HG02970 (cell line): ENCODE measurements around the gene GNL3L.
"Not testable (repeated sequence)": the region's sequence is repeated elsewhere in the genome, so short reads cannot be mapped to it uniquely, and the experiment has no call there.

ENCODE experiments used
- ATAC-seq: cut with Tn5 transposase; IDR thresholded peaks from one replicate; pipeline ENCODE4 v1.9.1; 2021; ENCODE audit warnings: mild to moderate bottlenecking, moderate library complexity, moderate number of reproducible peaks; ENCODE audit not compliant: unreplicated experiment, low FRiP score

Gene GNL3L, protein sequence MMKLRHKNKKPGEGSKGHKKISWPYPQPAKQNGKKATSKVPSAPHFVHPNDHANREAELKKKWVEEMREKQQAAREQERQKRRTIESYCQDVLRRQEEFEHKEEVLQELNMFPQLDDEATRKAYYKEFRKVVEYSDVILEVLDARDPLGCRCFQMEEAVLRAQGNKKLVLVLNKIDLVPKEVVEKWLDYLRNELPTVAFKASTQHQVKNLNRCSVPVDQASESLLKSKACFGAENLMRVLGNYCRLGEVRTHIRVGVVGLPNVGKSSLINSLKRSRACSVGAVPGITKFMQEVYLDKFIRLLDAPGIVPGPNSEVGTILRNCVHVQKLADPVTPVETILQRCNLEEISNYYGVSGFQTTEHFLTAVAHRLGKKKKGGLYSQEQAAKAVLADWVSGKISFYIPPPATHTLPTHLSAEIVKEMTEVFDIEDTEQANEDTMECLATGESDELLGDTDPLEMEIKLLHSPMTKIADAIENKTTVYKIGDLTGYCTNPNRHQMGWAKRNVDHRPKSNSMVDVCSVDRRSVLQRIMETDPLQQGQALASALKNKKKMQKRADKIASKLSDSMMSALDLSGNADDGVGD

DNA sequence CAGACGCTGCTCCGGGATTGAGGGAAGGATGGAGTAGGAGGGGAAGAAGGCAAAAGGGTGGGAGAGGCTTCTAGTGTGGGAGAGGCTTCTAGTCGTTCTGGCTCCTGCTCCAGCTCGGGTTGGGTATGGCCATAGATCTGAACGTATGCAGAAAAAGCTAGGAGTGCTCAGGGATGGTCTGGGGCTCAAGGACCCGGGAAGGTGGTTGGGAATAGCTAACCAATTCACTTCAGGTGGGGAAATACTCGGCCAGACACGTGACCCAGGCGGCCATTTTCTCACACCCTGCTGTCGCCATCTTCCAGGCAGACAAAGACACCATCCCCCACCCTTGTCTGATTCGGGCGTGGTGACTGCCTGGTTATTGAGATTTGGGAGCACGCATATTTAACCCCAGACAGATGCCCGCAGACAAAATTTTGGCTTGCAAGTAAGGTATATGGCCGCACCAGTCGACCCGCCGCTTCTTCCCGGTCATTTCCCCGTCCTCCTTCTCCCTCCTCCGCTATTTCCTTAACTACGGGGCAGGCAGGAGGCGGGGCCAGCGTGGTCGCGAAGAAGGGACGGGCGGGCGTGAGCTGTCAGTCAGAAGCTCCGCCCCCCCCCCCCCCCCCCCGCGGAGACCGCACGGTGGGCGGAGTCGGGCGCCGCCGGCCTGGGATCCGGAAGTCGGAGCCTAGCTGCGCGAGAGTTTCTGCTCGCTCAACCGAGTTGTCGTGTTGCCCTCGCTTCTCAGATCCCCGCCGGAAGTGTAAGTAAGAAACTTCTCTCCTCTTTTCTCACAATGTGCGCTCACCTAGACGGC is at the start of gene GNL3L:
Gene GNL3L, plus strand, starts transcription at position 668 of the 805 bp plus-strand sequence. CDS start 2,348 bp downstream, outside the sequence.
- peak; percentile 80 for ATAC-seq

- ATAC-seq = no peak
Observed at GRCh38 chrX:54482839-54483593, 47.0 kb upstream of the GNL3L start.

- no peak for ATAC-seq
Observed at GRCh38 chrX:54483946-54484345, 46.1 kb upstream of the GNL3L start.

DNA sequence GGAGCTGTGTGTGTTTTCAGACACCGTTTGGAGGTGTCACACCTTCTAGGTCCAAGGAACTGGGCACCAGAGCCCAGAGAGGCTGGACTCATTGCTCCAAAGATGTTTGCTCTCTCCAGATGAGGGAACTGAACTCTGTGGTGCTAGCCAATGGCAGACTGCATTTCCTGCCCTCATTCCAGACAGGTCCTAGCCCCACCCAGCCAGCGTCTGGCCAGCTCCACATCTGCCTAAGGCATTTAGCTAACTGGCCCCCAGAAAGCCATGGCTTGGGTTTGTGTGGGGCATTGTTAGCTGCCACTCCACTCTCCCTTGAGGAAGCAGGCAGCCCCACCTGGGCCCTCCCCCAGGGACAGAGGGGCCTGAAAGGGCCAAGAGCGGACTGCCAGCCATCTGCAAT is 45.4 kb upstream of the GNL3L start:
- no peak for ATAC-seq

DNA sequence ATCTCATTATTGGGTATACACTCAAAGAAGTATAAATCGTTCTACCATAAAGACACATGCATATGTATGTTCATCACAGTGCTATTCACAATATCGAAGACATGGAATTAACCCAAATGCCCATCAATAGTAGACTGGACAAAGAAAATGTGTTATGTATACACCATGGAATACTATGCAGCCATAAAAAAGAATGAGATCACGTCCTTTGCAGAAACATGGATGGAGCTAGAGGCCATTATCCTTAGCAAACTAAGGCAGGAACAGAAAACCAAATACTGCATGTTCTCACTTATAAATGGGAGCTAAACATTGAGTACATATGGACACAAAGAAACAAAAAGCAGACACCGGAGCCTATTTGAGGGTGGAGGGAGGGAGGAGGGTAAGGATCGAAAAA is 40.2 kb upstream of the GNL3L start:
- not testable (repeated sequence) for ATAC-seq

DNA sequence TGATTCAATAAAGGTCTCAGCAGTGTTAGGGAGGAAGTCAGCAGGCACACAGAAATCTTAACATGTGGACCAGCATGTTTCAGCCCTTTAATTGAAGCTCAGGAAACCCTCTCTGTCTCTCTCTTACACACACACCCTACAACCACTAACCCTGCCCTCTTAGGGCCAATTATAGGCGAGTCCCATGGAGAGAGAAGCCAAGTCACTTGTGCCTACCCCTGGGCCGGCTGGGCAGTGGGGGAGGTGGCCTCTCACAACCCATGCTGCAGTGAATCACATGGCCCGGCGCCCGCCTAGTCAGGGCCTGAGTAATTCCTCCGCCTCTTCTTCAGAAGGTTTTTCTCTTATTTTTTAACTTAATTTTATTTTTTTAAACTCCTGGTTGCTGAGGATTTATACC is 37.7 kb upstream of the GNL3L start:
- no peak for ATAC-seq

- no peak for ATAC-seq
Observed at GRCh38 chrX:54494166-54494988, 35.6 kb upstream of the GNL3L start.

- no peak for ATAC-seq
Observed at GRCh38 chrX:54494989-54495813, 34.8 kb upstream of the GNL3L start.

- ATAC-seq = no peak
Observed at GRCh38 chrX:54495814-54496516, 34.1 kb upstream of the GNL3L start, which contains the start of gene FGD1. Gene FGD1, minus strand, starts transcription at chrX:54496234. Its CDS starts 802 bp downstream, at chrX:54495432.

DNA sequence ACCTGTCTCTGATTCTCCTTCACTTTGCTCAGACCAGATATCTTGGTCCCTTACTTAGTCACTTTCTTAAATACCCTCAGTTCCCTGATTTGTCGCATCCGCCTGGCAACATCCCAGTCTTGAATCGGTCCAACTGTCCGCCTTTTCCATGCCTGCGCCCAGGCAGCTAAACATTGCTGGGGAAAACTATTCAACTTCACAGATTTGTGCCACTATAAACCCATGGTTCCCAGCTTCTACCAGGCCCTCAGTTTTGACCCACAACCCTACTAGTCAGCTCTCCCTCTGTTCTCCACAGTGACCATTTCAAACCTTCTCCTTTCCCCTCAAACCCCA is 33.5 kb upstream of the GNL3L start:
- ATAC-seq = no peak

DNA sequence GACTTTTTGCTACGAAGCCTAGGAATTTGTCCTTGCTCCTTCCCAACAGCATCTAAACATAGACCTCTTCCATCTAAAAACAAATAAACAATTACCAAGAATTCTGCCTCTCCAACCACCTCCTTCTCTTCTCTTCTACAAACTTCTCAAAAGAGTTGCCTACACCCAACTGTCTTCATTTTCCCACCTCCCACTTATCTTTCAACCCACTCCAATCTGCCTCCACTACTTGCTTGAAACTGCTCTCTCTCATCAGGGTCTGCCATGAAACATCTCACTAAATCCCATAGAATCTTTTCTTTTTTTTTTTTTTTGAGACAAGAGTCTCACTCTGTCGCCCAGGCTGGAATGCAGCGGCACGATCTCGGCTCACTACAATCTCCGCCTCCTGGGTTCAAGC is 33.1 kb upstream of the GNL3L start:
- ATAC-seq = no peak

- ATAC-seq = no peak
Observed at GRCh38 chrX:54509400-54509799, 20.6 kb upstream of the GNL3L start.

- no peak for ATAC-seq
Observed at GRCh38 chrX:54529151-54529550, 868 bp upstream of the GNL3L start.

- ATAC-seq = peak; percentile 38
Observed at GRCh38 chrX:54530357-54530900, 410 bp downstream of the GNL3L start.

DNA sequence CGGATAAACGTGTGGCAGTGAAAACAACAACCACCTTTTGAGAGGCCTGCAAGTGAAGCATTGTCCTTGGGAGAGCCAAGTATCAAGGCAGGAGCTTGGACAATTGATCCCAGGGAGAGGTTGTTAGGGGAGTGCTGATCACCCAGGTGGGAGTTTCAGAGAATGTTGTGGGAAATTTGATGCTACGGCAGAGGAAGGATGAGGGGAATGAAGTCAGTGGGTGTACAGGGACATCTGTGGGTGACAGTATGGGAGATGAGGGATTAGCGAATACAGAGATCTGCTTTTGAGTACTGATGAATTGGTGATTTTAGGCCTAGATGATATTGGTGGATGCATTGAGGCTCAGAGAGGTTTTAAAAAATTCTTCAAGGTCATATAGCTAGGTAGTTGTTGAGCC is 4.3 kb downstream of the GNL3L start:
- ATAC-seq = no peak

- no peak for ATAC-seq
Observed at GRCh38 chrX:54540289-54540688, 10.3 kb downstream of the GNL3L start.

DNA sequence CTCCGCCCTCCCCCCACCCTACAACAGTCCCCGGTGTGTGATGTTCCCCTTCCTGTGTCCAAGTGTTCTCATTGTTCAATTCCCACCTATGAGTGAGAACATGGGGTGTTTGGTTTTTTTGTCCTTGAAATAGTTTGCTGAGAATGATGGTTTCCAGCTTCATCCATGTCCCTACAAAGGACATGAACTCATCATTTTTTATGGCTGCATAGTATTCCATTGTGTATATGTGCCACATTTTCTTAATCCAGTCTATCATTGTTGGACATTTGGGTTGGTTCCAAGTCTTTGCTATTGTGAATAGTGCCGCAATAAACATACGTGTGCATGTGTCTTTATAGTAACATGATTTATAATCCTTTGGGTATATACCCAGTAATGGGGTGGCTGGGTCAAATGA is 12.2 kb downstream of the GNL3L start:
- not testable (repeated sequence) for ATAC-seq

DNA sequence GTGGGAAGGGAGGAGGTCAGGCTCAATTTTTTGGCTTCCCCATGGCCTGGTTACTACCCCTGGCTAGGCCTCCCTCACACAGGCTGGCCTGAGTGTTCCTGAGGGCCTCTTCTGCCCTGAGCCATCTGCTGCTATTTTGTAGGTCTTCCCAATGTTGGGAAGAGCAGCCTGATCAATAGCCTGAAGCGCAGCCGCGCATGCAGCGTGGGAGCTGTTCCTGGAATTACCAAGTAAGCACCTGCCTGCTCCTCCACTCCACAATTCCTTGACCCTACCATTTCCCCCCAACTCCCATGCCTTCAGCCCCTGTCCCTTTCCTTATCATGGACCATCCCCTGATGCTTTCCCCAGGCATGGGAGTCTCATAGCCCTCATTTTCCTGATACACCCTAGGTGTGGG is 20.8 kb downstream of the GNL3L start:
- ATAC-seq = no peak
